HG03139 (cell line): ENCODE measurements around the gene PLCH1.
"Not testable (repeated sequence)": the region's sequence is repeated elsewhere in the genome, so short reads cannot be mapped to it uniquely, and the experiment has no call there.

Experiments used
- ATAC-seq: cut with Tn5 transposase; IDR thresholded peaks from one replicate; pipeline ENCODE4 v1.9.1; 2021; ENCODE audit not compliant: unreplicated experiment

The PLCH1 gene

GRCh38 chr3:155425396-155425795, 319.5 kb downstream of the PLCH1 start:
- no peak for ATAC-seq

DNA sequence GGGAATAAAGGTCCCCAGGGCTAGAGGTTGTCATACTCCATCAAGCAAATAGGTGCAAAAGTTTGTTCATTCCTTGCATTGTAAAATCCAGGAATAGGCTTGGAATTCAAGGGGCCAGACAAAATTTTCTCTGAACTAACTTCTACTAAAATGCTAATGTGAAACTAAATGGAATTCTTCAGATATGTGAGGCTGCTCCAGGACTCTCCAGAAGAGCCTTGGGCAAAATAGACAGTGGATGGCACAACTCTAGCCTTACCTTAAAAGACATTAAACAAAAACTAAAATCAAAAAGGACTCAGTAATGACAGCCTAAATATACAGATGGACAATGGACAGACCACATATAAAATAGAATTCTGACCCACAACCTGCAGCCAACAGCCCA, 320.6 kb downstream of the PLCH1 start:
- ATAC-seq = no peak

GRCh38 chr3:155423526-155424322, 321.1 kb downstream of the PLCH1 start:
- ATAC-seq = no peak

DNA sequence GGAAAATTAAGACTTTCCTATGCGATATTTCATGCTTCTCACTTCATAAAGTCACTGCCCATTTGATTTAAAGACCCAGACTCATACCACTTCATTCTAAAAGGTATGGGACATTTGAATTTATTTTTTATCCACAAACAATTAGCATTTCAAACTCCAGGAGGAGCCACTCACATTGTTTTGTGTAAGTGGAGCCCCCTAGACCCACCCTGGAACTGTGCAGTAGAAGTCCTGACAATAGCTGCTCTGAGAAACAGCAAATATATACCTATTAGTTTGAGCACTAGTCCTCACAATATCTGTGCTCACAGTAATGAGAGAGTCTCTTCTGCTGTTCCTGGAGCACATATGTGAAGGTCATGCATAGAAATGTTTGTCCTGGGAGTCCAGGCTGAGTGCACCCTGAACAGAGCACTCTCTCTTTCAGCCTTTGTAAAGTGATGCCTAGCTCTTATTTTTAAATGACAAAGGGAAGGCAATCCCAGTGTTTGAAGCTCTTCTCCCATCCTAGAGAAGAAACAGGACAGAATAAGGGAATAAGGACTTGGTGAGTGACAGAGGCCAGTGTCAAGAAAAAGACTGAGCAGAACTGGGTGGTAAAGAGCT, 323.9 kb downstream of the PLCH1 start:
- no peak for ATAC-seq

DNA sequence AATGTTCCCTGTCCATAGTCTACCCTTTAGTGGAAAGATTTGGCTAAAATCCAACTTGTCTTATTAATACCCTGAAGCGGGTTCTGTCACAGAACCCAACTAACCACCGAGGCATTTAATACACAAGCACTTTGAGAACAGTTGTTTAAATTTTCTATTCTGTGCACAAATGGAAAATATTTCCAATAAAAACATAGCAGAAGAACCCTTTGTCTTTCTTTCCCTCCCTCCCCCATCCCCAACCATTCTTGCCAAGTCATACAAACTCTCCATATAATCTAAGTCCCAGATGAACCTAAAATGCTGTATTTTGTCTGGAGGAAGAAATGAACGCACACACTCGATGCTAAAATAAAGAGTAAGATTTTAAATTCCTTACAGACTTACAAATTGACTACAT, 324.5 kb downstream of the PLCH1 start:
- no peak for ATAC-seq

GRCh38 chr3:155418407-155418806, 326.5 kb downstream of the PLCH1 start:
- no peak for ATAC-seq

- ATAC-seq = no peak
Measured at GRCh38 chr3:155417119-155417517, 327.8 kb downstream of the PLCH1 start.

DNA sequence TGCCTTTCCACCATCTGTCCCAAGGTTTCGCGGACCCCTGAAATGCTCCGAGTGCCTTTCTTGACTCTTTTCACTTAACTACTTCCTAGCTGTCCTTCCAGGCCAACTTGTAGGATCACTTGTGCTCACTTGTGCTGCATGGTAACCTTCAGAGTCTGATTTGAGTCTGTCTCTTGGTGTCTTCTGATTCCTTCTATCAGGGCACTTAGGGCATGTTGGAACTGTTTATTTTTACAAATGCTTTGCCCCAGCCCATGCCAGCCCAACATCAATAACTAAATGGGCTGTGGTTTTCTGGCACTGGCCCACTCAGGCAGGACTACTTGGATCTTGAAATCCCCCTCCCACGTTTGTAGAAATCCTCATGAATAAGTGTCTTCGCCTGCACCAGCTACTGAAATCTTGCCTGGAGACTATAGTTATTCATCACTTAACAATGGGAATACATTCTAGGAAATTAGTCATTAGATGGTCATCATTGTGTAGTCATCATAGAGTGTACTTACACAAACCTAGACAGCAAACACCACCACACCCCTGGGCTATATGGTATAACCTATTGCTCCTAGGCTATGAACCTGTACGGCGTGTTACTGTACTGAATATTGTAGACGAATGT, 328.3 kb downstream of the PLCH1 start:
- no peak for ATAC-seq

- no peak for ATAC-seq
Measured at GRCh38 chr3:155412904-155413303, 332.0 kb downstream of the PLCH1 start.

DNA sequence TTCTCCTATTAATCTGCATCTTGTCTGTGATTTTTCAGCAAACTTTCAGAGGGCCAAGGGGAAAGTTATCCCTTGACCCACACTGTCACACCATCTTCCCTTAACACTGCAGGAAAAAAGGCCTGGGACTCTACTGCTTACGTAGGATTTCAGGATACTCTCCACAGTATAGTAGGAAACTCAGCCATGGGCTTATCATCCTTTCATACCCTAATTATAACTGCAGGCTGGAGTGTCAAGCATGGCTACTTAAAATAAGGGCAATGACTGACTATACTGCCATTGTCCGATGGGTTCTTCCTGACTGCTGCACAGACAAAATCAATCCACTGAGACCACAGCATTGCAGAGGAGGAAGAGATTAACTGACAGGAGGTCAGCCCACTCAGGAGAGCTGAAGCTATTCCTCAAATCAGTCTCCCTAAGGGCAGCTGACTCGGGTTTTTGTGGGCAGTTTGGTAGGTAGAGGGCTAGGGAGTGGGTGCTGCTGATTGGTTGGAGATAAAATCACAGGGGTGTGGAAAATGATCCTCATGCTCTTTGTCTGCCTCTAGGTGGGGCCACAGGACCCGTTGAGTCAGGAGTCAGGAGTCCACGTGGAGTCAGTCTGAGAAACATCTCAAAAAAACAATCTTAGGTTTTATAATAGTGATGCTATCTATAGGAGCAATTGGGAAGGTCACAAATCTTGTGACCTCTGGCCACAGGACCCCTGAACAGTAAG, 333.2 kb downstream of the PLCH1 start:
- no peak for ATAC-seq

- no peak for ATAC-seq
Measured at GRCh38 chr3:155409336-155409735, 335.5 kb downstream of the PLCH1 start.

DNA sequence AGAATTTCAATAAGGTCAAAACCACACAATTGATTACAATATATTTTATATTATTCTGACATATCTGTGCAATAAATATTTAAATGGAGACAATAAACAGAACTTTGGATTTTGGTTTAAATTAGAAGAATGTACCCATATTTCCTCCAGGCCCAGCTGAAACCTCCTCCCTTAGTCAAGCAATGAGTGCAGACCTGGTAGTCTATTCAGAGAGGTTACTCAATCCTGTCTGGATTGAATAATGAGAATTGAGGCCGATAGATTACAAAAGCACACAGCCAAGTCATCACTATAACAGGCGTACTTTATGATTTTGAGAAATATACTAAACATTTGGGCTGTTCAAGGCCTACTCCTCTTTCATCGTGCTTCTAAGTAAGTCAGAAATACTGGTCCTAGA, 336.9 kb downstream of the PLCH1 start:
- ATAC-seq = no peak

DNA sequence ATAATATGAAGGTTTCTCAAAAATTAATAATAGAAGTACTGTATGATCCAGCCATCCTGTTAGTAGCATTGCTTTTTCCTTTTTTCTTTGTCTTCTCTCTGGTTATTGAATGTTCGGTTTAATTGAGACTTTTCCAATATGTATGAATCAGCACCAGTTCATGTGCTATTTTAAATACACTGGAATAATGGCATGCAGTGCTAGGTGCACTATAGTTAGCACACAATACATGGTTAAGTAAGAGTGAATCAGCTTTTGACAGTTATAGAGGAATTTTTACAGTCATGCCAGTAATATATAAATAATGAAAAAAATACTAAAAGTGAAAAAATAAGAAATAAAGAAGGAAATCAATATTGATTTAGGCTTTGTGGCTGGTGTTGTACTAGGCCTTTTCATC, 337.5 kb downstream of the PLCH1 start:
- ATAC-seq = no peak

GRCh38 chr3:155404486-155404885, 340.4 kb downstream of the PLCH1 start:
- ATAC-seq = no peak

DNA sequence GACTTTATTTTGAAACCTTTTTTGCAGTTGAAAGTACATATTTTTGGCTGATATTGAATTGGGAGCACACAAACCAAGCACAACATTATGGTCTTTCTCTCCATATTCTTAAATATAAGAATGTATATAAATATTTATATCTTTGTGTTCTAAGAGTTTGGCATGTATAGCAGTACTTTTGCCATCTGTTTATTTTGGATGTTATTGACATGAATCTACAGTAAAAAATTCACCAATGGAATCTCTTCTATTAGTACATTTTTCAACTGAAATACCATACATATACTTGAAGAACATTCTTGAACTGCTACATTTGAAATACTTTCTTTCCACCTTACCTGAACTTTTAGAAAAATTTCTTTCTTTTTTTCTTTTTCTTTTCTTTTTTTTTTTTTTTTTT, 342.2 kb downstream of the PLCH1 start:
- no peak for ATAC-seq

DNA sequence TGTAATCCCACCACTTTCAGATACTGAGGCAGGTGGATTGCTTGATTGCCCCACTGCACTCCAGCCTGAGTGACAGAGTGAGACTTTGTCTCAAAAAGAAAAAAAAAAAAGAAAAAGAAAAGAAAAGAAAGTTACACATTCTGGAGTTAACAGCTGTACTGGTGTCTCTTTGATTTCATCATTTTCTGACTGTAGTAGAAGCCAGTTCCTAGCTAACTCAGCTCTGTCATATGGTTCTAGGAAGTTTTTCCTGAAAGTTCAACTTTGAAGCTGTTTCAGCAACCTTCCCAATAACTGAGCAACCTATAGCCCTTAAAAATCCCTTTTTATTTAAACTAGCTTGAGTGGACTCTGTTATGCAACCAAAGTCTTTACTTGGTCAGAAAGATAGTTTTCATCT, 346.8 kb downstream of the PLCH1 start:
- no peak for ATAC-seq

DNA sequence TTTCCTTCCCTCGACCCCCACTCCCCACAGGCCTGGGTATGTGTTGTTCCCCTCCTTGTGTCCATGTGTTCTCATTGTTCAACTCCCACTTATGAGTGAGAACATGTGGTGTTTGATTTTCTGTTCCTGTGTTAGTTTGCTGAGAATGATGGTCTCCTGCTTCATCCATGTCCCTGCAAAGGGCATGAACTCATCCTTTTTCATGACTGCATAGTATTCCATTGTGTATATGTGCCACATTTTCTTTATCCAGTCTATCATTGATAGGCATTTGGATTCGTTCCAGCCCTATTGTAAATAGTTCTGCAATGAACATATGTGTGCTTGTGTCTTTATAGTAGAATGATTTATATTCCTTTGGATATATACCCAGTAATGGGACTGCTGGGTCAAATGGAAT, 350.0 kb downstream of the PLCH1 start:
- ATAC-seq = not testable (repeated sequence)

DNA sequence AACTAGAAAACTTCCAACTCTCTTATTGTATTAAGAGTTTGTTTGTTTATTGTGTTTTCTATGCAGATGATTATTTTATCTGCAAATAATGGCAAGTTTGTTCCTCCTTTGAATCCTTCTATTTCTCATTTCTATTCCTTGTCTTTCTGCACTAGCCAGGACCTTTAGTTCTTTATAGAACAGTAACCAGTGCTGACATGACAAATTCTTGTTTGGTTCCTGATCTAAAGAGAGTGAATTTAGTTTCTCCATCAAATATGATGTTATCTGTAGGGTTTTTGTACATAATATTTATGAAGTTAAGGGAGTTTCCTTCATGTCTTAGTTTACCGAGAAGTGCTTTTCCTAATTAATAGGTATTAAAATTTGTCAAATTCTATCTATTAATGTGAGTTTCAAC, 350.6 kb downstream of the PLCH1 start:
- ATAC-seq = no peak

GRCh38 chr3:155393316-155393715, 351.6 kb downstream of the PLCH1 start:
- no peak for ATAC-seq

GRCh38 chr3:155392138-155392537, 352.7 kb downstream of the PLCH1 start:
- no peak for ATAC-seq

- ATAC-seq = no peak
Measured at GRCh38 chr3:155391551-155391958, 353.3 kb downstream of the PLCH1 start.

DNA sequence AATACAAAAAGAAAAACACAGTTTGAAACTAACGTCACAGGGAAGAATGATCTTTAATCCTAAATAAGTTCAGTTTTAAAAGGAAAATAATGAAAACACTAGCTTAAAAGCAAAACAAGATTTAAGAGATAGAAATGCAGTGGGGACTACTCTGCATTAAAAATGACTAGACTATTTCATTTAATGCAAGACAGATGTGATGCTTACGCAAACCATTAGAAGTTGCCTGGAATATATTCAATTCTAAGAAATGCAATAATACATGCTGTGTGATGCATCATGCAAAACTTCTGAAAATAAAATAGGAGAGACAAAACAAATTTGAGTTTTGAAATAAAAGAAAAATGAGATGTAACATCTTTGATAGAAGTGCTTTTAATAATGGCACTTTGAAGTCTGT, 353.8 kb downstream of the PLCH1 start:
- ATAC-seq = no peak
